K562 (cell line): ENCODE results near the gene ACSBG1. TPM values are rescaled to one million over a fixed set of nuclear protein-coding genes. Genes with fewer than 3 reads are reported as not detected.

Source experiments
- ATAC-seq: fragments of 200-7000 bp; cut with Tn5 transposase; 3 replicates; pipeline ENCODE4 v1.9.1; 2020; ENCODE audit warnings: moderate library complexity
- BruUV-seq: library from RNA; stranded (reverse); fragments of 400-500 nt; replicated peaks from 2 replicates; lab custom pipeline; 2021; lab: Mats Ljungman, UMichigan
- CTCF ChIA-PET: fragments of 300-600 bp; formaldehyde crosslinking; extraction: SDS; loops from one replicate; lab custom pipeline; 2021; ENCODE audit warnings: low intra/inter-chr PET ratio; lab: Yijun Ruan, JAX
- POLR2A ChIA-PET: fragments of 300-600, 350-650 bp; sonication (Branson Sonifier 250); formaldehyde crosslinking; extraction: SDS; loops from one replicate; lab custom pipeline; 2021; ENCODE audit warnings: antibody characterized with exemption, inconsistent platforms; lab: Yijun Ruan, JAX
- DNase-seq, 4 experiments: peaks; one replicate each; pipeline versions ENCODE4 v3.0.0 to v3.0.0-alpha.2; 2011 to 2018; ENCODE audit warnings: low spot score in 3 of 4, mixed read lengths in 3 of 4; ENCODE audit errors: extremely low read depth in 1 of 4
- FAIRE-seq: peaks from 2 replicates; lab custom pipeline; 2011; peaks lifted over from hg19 to GRCh38; lab: Jason Lieb, UNC
- H2AFZ ChIP-seq: 2 replicates; pipeline ENCODE4 v1.6.0; 2011; ENCODE audit warnings: low read depth, low read length, control low read depth, inconsistent platforms
- H3K27ac ChIP-seq: fragments of 200-600 bp; 3 replicates; pipeline ENCODE4 v1.8.0; 2011; ENCODE audit warnings: low read depth, mild to moderate bottlenecking, control low read depth, inconsistent platforms, low read length, moderate library complexity, mixed read lengths; ENCODE audit errors: extremely low read depth
- H3K27me3 ChIP-seq, 2 experiments: fragments of 300-600 bp in 1 of 2; 2 replicates in 1 of 2; 3 replicates in 1 of 2; pipeline versions ENCODE4 v1.6.0 to v1.8.0; 2011; ENCODE audit warnings: inconsistent platforms in 2 of 2, low read length in 2 of 2, mild to moderate bottlenecking in 1 of 2, mixed read lengths in 1 of 2, moderate library complexity in 1 of 2; ENCODE audit not compliant: control insufficient read depth in 2 of 2, insufficient read depth in 2 of 2
- H3K36me3 ChIP-seq: fragments of 300-600 bp; 3 replicates; pipeline ENCODE4 v1.8.0; 2011; ENCODE audit warnings: mild to moderate bottlenecking, low read length, inconsistent platforms; ENCODE audit not compliant: control insufficient read depth, insufficient read depth
- H3K4me1 ChIP-seq, 2 experiments: fragments of 200-600 bp in 1 of 2; replicated peaks in 1 of 2; 2 replicates in 1 of 2; 3 replicates in 1 of 2; pipeline versions ENCODE4 v1.5.1 to v1.8.0; 2011; ENCODE audit warnings: inconsistent platforms in 2 of 2, low read length in 2 of 2, mild to moderate bottlenecking in 1 of 2, mixed read lengths in 1 of 2, moderate library complexity in 1 of 2; ENCODE audit not compliant: control insufficient read depth in 2 of 2, insufficient read depth in 2 of 2
- H3K4me2 ChIP-seq: 2 replicates; pipeline ENCODE4 v1.6.1; 2011; ENCODE audit warnings: low read length, control low read depth, inconsistent platforms, mixed read lengths; ENCODE audit not compliant: insufficient read depth
- H3K4me3 ChIP-seq: fragments of 200-600 bp; sonication (generic), shearing (Covaris generic); 2 replicates; pipeline ENCODE4 v1.5.1; 2016; ENCODE audit warnings: control low read depth, inconsistent platforms
- H3K79me2 ChIP-seq: fragments of 200-600 bp; 3 replicates; pipeline ENCODE4 v1.8.0; 2011; ENCODE audit warnings: low read length, inconsistent platforms; ENCODE audit not compliant: control insufficient read depth, insufficient read depth
- H3K9ac ChIP-seq, 2 experiments: 2 replicates each; pipeline versions ENCODE4 v1.6.0 to v1.6.1; 2011; ENCODE audit warnings: low read depth in 2 of 2, low read length in 2 of 2, control low read depth in 1 of 2, inconsistent platforms in 1 of 2, mild to moderate bottlenecking in 1 of 2, mixed read lengths in 1 of 2; ENCODE audit not compliant: insufficient read depth in 1 of 2
- H3K9me1 ChIP-seq: one replicate; pipeline ENCODE4 v1.6.0; 2011; ENCODE audit warnings: inconsistent platforms, mild to moderate bottlenecking, low read length, moderate library complexity; ENCODE audit not compliant: control insufficient read depth, insufficient read depth
- H3K9me3 ChIP-seq: replicated peaks from 2 replicates; pipeline ENCODE4 v1.5.1; 2011; ENCODE audit warnings: low read depth, low read length, inconsistent platforms; ENCODE audit not compliant: control insufficient read depth, insufficient read depth
- H4K20me1 ChIP-seq: replicated peaks from 2 replicates; pipeline ENCODE4 v1.6.1; 2011; ENCODE audit warnings: low read length, inconsistent platforms, mixed read lengths; ENCODE audit not compliant: control insufficient read depth, insufficient read depth
- ARHGAP35 ChIP-seq: fragments of 450-650 bp; IDR thresholded peaks from 2 replicates; pipeline ENCODE4 v1.6.1; 2018; ENCODE audit not compliant: partially characterized antibody
- EZH2 ChIP-seq: IDR thresholded peaks from 2 replicates; pipeline ENCODE4 v1.6.1; 2012; ENCODE audit warnings: low read depth, mild to moderate bottlenecking, inconsistent platforms, low read length, borderline replicate concordance
- HMBOX1 ChIP-seq: sonication (generic); IDR thresholded peaks from 2 replicates; pipeline ENCODE4 v1.6.1; 2016
- HNRNPK ChIP-seq: fragments of 200-400 bp; formaldehyde crosslinking; IDR thresholded peaks from one replicate; pipeline ENCODE4 v1.6.1; 2018; ENCODE audit warnings: mild to moderate bottlenecking, low read depth, low read length; ENCODE audit not compliant: poor library complexity, severe bottlenecking
- KLF1 ChIP-seq: fragments of 450-650 bp; IDR thresholded peaks from 2 replicates; pipeline ENCODE4 v1.6.1; 2016; ENCODE audit warnings: missing genetic modification characterization, missing compliant biosample characterization
- KLF10 ChIP-seq: fragments of 250-450 bp; sonication (Bioruptor Pico); IDR thresholded peaks from 2 replicates; pipeline ENCODE4 v1.6.1; 2021; ENCODE audit warnings: matching md5 sums
- MYBL2 ChIP-seq, 2 experiments: fragments of 450-650 bp in 1 of 2; sonication (generic) in 1 of 2; formaldehyde crosslinking in 1 of 2; IDR thresholded peaks; 2 replicates each; pipeline versions ENCODE4 v1.6.1 to v1.8.1; 2017 to 2022; ENCODE audit warnings: borderline replicate concordance in 1 of 2, inconsistent platforms in 1 of 2, low read depth in 1 of 2, mild to moderate bottlenecking in 1 of 2, missing genetic modification reagents in 1 of 2, moderate library complexity in 1 of 2
- RBBP5 ChIP-seq: fragments of 200-600 bp; sonication (generic); IDR thresholded peaks from 2 replicates; pipeline ENCODE4 v1.6.1; 2012; ENCODE audit warnings: borderline replicate concordance, mild to moderate bottlenecking, low read length, control low read depth, inconsistent platforms; ENCODE audit not compliant: insufficient read depth, poor library complexity, severe bottlenecking
- SAFB ChIP-seq: fragments of 200-400 bp; formaldehyde crosslinking; IDR thresholded peaks from 2 replicates; pipeline ENCODE4 v1.6.1; 2017; ENCODE audit warnings: low read depth, low read length, borderline replicate concordance
- SMARCA4 ChIP-seq: fragments of 450-650 bp; IDR thresholded peaks from 2 replicates; pipeline ENCODE4 v1.6.1; 2016
- ZNF253 ChIP-seq: fragments of 250-450 bp; sonication (Bioruptor Pico); conservative IDR thresholded peaks from 2 replicates; pipeline ENCODE4 v1.6.1; 2021; ENCODE audit warnings: mild to moderate bottlenecking
- ZNF592 ChIP-seq: fragments of 450-650 bp; IDR thresholded peaks from 2 replicates; pipeline ENCODE4 v1.6.1; 2017; ENCODE audit warnings: antibody characterized with exemption, mild to moderate bottlenecking
- WGBS: fragments of 100-300 bp; shearing (Covaris generic); methylation state at CpG from one replicate; pipeline ENCODE4 v1.1.6; 2016; ENCODE audit warnings: low coverage, mixed read lengths; ENCODE audit not compliant: insufficient coverage; ENCODE audit errors: missing lambda C conversion rate; 5-methylcytosine and 5-hydroxymethylcytosine counted together
- in situ Hi-C: fragments of 300-500 bp; cut with MboI; formaldehyde crosslinking; loops from 4 replicates; pipeline ENCODE4 v1.15.0; 2018; ENCODE audit warnings: inconsistent platforms, mixed read lengths
- intact Hi-C: fragments of 100-400 bp; cut with micrococcal nuclease; formaldehyde crosslinking; loops from 2 replicates; pipeline ENCODE4 v1.14.2; 2022
- polyA plus RNA-seq, 8 experiments: library from polyadenylated mRNA; depleted of rRNA in 4 of 8; stranded (reverse) in 5 of 8; unstranded in 3 of 8; fragments of >200 nt; fragmentation: Nextera tagmentation in 2 of 8; fragmentation: Illumina TruSeq in 1 of 8; extraction: Ambion mirVana in 2 of 8; extraction: Trizol in 1 of 8; gene quantifications; 2 replicates each; pipeline versions ENCODE4 v1.2.1 to v1.2.3, GENCODE V29; 2011 to 2014; ENCODE audit warnings: inconsistent platforms in 1 of 8, missing spikeins in 1 of 8
- total RNA-seq, 7 experiments: library from RNA; depleted of rRNA in 6 of 7; stranded (reverse); fragments of >200 nt in 6 of 7; fragmentation: Illumina TruSeq in 2 of 7; extraction: Trizol in 2 of 7; gene quantifications; 2 replicates each; pipeline versions ENCODE4 v1.2.1 to v1.2.3, GENCODE V29; 2011 to 2021; ENCODE audit warnings: low replicate concordance in 1 of 7

Gene ACSBG1
- total and polyA plus RNA-seq, 9 of the 15 experiments (the other 6 are each of a cell fraction or from before 2014, with no cell fraction given), result 0.36 to 6.4 (median 2.5) TPM

- Histone ChIP-seq H4K20me1 (no peaks in the 10 kb centered on the region), H3K27ac (no peak overlapping the region), H3K9me3 (no peaks in the 10 kb centered on the region), H3K36me3 (no peaks in the 10 kb centered on the region), H3K9ac (no peak overlapping the region; a peak in 1 of 4 replicates), H3K27me3 (no peaks in the 10 kb centered on the region), H3K79me2 (no peaks in the 10 kb centered on the region), H3K4me3 (no peak overlapping the region)
- DNase-seq (no peak), ATAC-seq (no peak)
- ChIA-PET CTCF (no interaction called here), POLR2A (no interaction called here)
- intact Hi-C loops (no loop called here), in situ Hi-C loops (no loop called here)
- TF ChIP-seq SMARCA4 (no peak), MYBL2 (IDR thresholded peaks at IDR 0.05; ENCODE audit: low read depth) (no peak), MYBL2 (CRISPR knock-in tag; IDR thresholded peaks at IDR 0.05; ENCODE audit: borderline replicate concordance) (no peak), ZNF253 (CRISPR knock-in tag) (no peak), KLF1 (tag) (no peak), HMBOX1 (no peak), EZH2 (no peak), KLF10 (CRISPR knock-in tag) (no peak), SAFB (no peak), HNRNPK (no peak), ZNF592 (no peak), ARHGAP35 (no peak), RBBP5 (no peak)
- TF ChIP-seq, all 486 proteins: peak for 0
- H3K4me1 ChIP-seq, result peaks cover 2 to 9% of the 10 kb centered on the region in 2 experiments
- no TSS peak for BruUV-seq
- no peak overlapping the region for H3K4me2 ChIP-seq
- H3K9me1 ChIP-seq, result no peaks in the 10 kb centered on the region
- 53% methylated on average over 5 of the region's 5 CpGs for WGBS
- H2AFZ ChIP-seq, result no peak overlapping the region
- no peak for FAIRE-seq
Observed at GRCh38 chr15:78249131-78249530, 14.8 kb upstream of the ACSBG1 start.
